K562 (cell line): ENCODE measurements around the gene SRSF6. TPM values are rescaled to one million over a fixed set of nuclear protein-coding genes. Genes with fewer than 3 reads are reported as not detected.

Source experiments
- ATAC-seq: fragments of 200-7000 bp; cut with Tn5 transposase; 3 replicates; pipeline ENCODE4 v1.9.1; 2020; ENCODE audit warnings: moderate library complexity
- BruUV-seq: library from RNA; stranded (reverse); fragments of 400-500 nt; replicated peaks from 2 replicates; lab custom pipeline; 2021; lab: Mats Ljungman, UMichigan
- CTCF ChIA-PET: fragments of 300-600 bp; formaldehyde crosslinking; extraction: SDS; loops from one replicate; lab custom pipeline; 2021; ENCODE audit warnings: low intra/inter-chr PET ratio; lab: Yijun Ruan, JAX
- POLR2A ChIA-PET: fragments of 300-600, 350-650 bp; sonication (Branson Sonifier 250); formaldehyde crosslinking; extraction: SDS; loops from one replicate; lab custom pipeline; 2021; ENCODE audit warnings: antibody characterized with exemption, inconsistent platforms; lab: Yijun Ruan, JAX
- DNase-seq, 4 experiments: peaks; one replicate each; pipeline versions ENCODE4 v3.0.0 to v3.0.0-alpha.2; 2011 to 2018; ENCODE audit warnings: low spot score in 3 of 4, mixed read lengths in 3 of 4; ENCODE audit errors: extremely low read depth in 1 of 4
- FAIRE-seq: peaks from 2 replicates; lab custom pipeline; 2011; peaks lifted over from hg19 to GRCh38; lab: Jason Lieb, UNC
- H2AFZ ChIP-seq: 2 replicates; pipeline ENCODE4 v1.6.0; 2011; ENCODE audit warnings: low read depth, low read length, control low read depth, inconsistent platforms
- H3K27ac ChIP-seq: fragments of 200-600 bp; 3 replicates; pipeline ENCODE4 v1.8.0; 2011; ENCODE audit warnings: low read depth, mild to moderate bottlenecking, control low read depth, inconsistent platforms, low read length, moderate library complexity, mixed read lengths; ENCODE audit errors: extremely low read depth
- H3K27me3 ChIP-seq, 2 experiments: fragments of 300-600 bp in 1 of 2; 2 replicates in 1 of 2; 3 replicates in 1 of 2; pipeline versions ENCODE4 v1.6.0 to v1.8.0; 2011; ENCODE audit warnings: inconsistent platforms in 2 of 2, low read length in 2 of 2, mild to moderate bottlenecking in 1 of 2, mixed read lengths in 1 of 2, moderate library complexity in 1 of 2; ENCODE audit not compliant: control insufficient read depth in 2 of 2, insufficient read depth in 2 of 2
- H3K36me3 ChIP-seq: fragments of 300-600 bp; 3 replicates; pipeline ENCODE4 v1.8.0; 2011; ENCODE audit warnings: mild to moderate bottlenecking, low read length, inconsistent platforms; ENCODE audit not compliant: control insufficient read depth, insufficient read depth
- H3K4me1 ChIP-seq, 2 experiments: fragments of 200-600 bp in 1 of 2; replicated peaks in 1 of 2; 2 replicates in 1 of 2; 3 replicates in 1 of 2; pipeline versions ENCODE4 v1.5.1 to v1.8.0; 2011; ENCODE audit warnings: inconsistent platforms in 2 of 2, low read length in 2 of 2, mild to moderate bottlenecking in 1 of 2, mixed read lengths in 1 of 2, moderate library complexity in 1 of 2; ENCODE audit not compliant: control insufficient read depth in 2 of 2, insufficient read depth in 2 of 2
- H3K4me2 ChIP-seq: 2 replicates; pipeline ENCODE4 v1.6.1; 2011; ENCODE audit warnings: low read length, control low read depth, inconsistent platforms, mixed read lengths; ENCODE audit not compliant: insufficient read depth
- H3K4me3 ChIP-seq: fragments of 200-600 bp; sonication (generic), shearing (Covaris generic); 2 replicates; pipeline ENCODE4 v1.5.1; 2016; ENCODE audit warnings: control low read depth, inconsistent platforms
- H3K79me2 ChIP-seq: fragments of 200-600 bp; 3 replicates; pipeline ENCODE4 v1.8.0; 2011; ENCODE audit warnings: low read length, inconsistent platforms; ENCODE audit not compliant: control insufficient read depth, insufficient read depth
- H3K9ac ChIP-seq, 2 experiments: 2 replicates each; pipeline versions ENCODE4 v1.6.0 to v1.6.1; 2011; ENCODE audit warnings: low read depth in 2 of 2, low read length in 2 of 2, control low read depth in 1 of 2, inconsistent platforms in 1 of 2, mild to moderate bottlenecking in 1 of 2, mixed read lengths in 1 of 2; ENCODE audit not compliant: insufficient read depth in 1 of 2
- H3K9me1 ChIP-seq: one replicate; pipeline ENCODE4 v1.6.0; 2011; ENCODE audit warnings: inconsistent platforms, mild to moderate bottlenecking, low read length, moderate library complexity; ENCODE audit not compliant: control insufficient read depth, insufficient read depth
- H3K9me3 ChIP-seq: replicated peaks from 2 replicates; pipeline ENCODE4 v1.5.1; 2011; ENCODE audit warnings: low read depth, low read length, inconsistent platforms; ENCODE audit not compliant: control insufficient read depth, insufficient read depth
- H4K20me1 ChIP-seq: replicated peaks from 2 replicates; pipeline ENCODE4 v1.6.1; 2011; ENCODE audit warnings: low read length, inconsistent platforms, mixed read lengths; ENCODE audit not compliant: control insufficient read depth, insufficient read depth
- BCOR ChIP-seq: fragments of 450-650 bp; IDR thresholded peaks from 2 replicates; pipeline ENCODE4 v1.6.1; 2016
- CEBPG ChIP-seq, 3 experiments: fragments of 200-800 bp in 1 of 3; sonication (Bioruptor generic) in 1 of 3; sonication (generic) in 1 of 3; formaldehyde crosslinking in 1 of 3; IDR thresholded peaks in 2 of 3; conservative IDR thresholded peaks in 1 of 3; 2 replicates each; pipeline versions ENCODE4 v1.6.1 to v1.8.0; 2016 to 2022; ENCODE audit warnings: missing compliant biosample characterization in 2 of 3, missing genetic modification characterization in 2 of 3, mild to moderate bottlenecking in 1 of 3, missing genetic modification reagents in 1 of 3
- ETV5 ChIP-seq: sonication (generic); formaldehyde crosslinking; IDR thresholded peaks from 2 replicates; pipeline ENCODE4 v1.4.0; 2020; ENCODE audit warnings: low read depth, mild to moderate bottlenecking, missing genetic modification reagents
- GABPB2 ChIP-seq: fragments of 250-450 bp; sonication (Bioruptor Pico); conservative IDR thresholded peaks from 2 replicates; pipeline ENCODE4 v1.5.1; 2021; ENCODE audit warnings: mild to moderate bottlenecking
- NR2C2 ChIP-seq, 2 experiments: fragments of 200-800 bp in 1 of 2; sonication (Bioruptor generic) in 1 of 2; sonication (generic) in 1 of 2; formaldehyde crosslinking in 1 of 2; IDR thresholded peaks; 2 replicates each; pipeline versions ENCODE4 v1.6.1 to v1.8.0; 2016 to 2022; ENCODE audit warnings: mild to moderate bottlenecking in 1 of 2, missing compliant biosample characterization in 1 of 2, missing genetic modification characterization in 1 of 2, missing genetic modification reagents in 1 of 2
- PURB ChIP-seq: sonication (generic); formaldehyde crosslinking; IDR thresholded peaks from 2 replicates; pipeline ENCODE4 v1.9.0; 2021; ENCODE audit warnings: low read depth, mild to moderate bottlenecking, missing genetic modification reagents
- STAT5A ChIP-seq: IDR thresholded peaks from 2 replicates; pipeline ENCODE4 v1.6.1; 2012; ENCODE audit warnings: low read length, inconsistent platforms, borderline replicate concordance
- TAF1 ChIP-seq: IDR thresholded peaks from 2 replicates; pipeline ENCODE4 v1.6.1; 2011; ENCODE audit warnings: mild to moderate bottlenecking, low read length, moderate library complexity; ENCODE audit not compliant: insufficient read depth, control insufficient read depth, severe bottlenecking; ENCODE audit errors: extremely low read depth
- ZNF197 ChIP-seq: fragments of 200-800 bp; sonication (Bioruptor generic); IDR thresholded peaks from 2 replicates; pipeline ENCODE4 v1.6.1; 2016; ENCODE audit warnings: low read depth, missing genetic modification characterization, missing compliant biosample characterization
- WGBS: fragments of 100-300 bp; shearing (Covaris generic); methylation state at CpG from one replicate; pipeline ENCODE4 v1.1.6; 2016; ENCODE audit warnings: low coverage, mixed read lengths; ENCODE audit not compliant: insufficient coverage; ENCODE audit errors: missing lambda C conversion rate; 5-methylcytosine and 5-hydroxymethylcytosine counted together
- in situ Hi-C: fragments of 300-500 bp; cut with MboI; formaldehyde crosslinking; loops from 4 replicates; pipeline ENCODE4 v1.15.0; 2018; ENCODE audit warnings: inconsistent platforms, mixed read lengths
- intact Hi-C: fragments of 100-400 bp; cut with micrococcal nuclease; formaldehyde crosslinking; loops from 2 replicates; pipeline ENCODE4 v1.14.2; 2022
- polyA plus RNA-seq, 8 experiments: library from polyadenylated mRNA; depleted of rRNA in 4 of 8; stranded (reverse) in 5 of 8; unstranded in 3 of 8; fragments of >200 nt; fragmentation: Nextera tagmentation in 2 of 8; fragmentation: Illumina TruSeq in 1 of 8; extraction: Ambion mirVana in 2 of 8; extraction: Trizol in 1 of 8; gene quantifications; 2 replicates each; pipeline versions ENCODE4 v1.2.1 to v1.2.3, GENCODE V29; 2011 to 2014; ENCODE audit warnings: inconsistent platforms in 1 of 8, missing spikeins in 1 of 8
- total RNA-seq, 7 experiments: library from RNA; depleted of rRNA in 6 of 7; stranded (reverse); fragments of >200 nt in 6 of 7; fragmentation: Illumina TruSeq in 2 of 7; extraction: Trizol in 2 of 7; gene quantifications; 2 replicates each; pipeline versions ENCODE4 v1.2.1 to v1.2.3, GENCODE V29; 2011 to 2021; ENCODE audit warnings: low replicate concordance in 1 of 7
- TF ChIP-seq, protein P1 (sequence below): sonication (generic); formaldehyde crosslinking; IDR thresholded peaks from 2 replicates; pipeline ENCODE4 v1.8.1; 2023; ENCODE audit warnings: mild to moderate bottlenecking, missing genetic modification reagents

The SRSF6 gene
- total and polyA plus RNA-seq, 9 of the 15 experiments (the other 6 are each of a cell fraction or from before 2014, with no cell fraction given), result 52.4 to 165 (median 117) TPM

DNA sequence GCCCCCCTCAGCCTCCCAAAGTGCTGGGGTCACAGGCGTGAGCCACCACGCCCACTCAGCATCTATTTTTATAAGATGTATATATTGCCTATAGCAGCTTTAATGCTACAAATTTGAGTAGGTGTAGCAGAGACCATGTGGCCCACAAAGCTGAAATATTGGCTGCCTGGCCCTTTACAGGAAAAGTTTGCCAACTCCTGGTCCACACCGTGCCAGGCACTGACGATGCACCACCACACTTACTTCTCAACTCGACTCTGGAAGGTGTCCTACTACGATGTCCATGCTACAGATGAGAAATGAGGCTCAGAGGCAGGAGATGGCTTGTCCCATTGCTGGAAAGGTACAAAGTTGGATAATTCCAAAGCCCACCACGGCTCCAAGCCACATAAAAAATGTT is 17.2 kb upstream of the SRSF6 start:
- in situ Hi-C loops, result no loop called here
- H3K4me2 ChIP-seq, result no peak overlapping the region
- POLR2A ChIA-PET, result no interaction called here
- WGBS, result 0% methylated on average over 7 of the region's 7 CpGs
- no peaks in the 10 kb centered on the region for H3K36me3 ChIP-seq
- no peak for DNase-seq
- H3K9me1 ChIP-seq, result no peaks in the 10 kb centered on the region
- H3K9me3 ChIP-seq, result no peaks in the 10 kb centered on the region
- peaks cover 5 to 11% of the 10 kb centered on the region in 2 experiments; a peak in 3 of 5 replicates for H3K27me3 ChIP-seq
- H4K20me1 ChIP-seq, result no peaks in the 10 kb centered on the region
- BruUV-seq, result no TSS peak
- no peak for ATAC-seq
- H3K27ac ChIP-seq, result no peak overlapping the region
- intact Hi-C loops, result loop anchor here (10.0 kb wide), 1 partner anchor 404 kb away; no protein-coding TSS in a partner anchor
- no peaks in the 10 kb centered on the region for H3K79me2 ChIP-seq
- H2AFZ ChIP-seq, result no peak overlapping the region
- no peak overlapping the region for H3K4me3 ChIP-seq
- H3K9ac ChIP-seq, result no peak overlapping the region
- no peaks in the 10 kb centered on the region; a peak in 2 of 5 replicates for H3K4me1 ChIP-seq
- TF ChIP-seq PURB (CRISPR knock-in tag), result no peak
- TF ChIP-seq CEBPG (CRISPR knock-in tag; IDR thresholded peaks at IDR 0.05), result no peak
- no peak for TF ChIP-seq CEBPG (tag; conservative IDR thresholded peaks at IDR 0.05 in 1 of 2, IDR thresholded peaks at IDR 0.05 in 1 of 2)
- no peak for TF ChIP-seq GABPB2 (CRISPR knock-in tag)
- TF ChIP-seq, protein P1, sequence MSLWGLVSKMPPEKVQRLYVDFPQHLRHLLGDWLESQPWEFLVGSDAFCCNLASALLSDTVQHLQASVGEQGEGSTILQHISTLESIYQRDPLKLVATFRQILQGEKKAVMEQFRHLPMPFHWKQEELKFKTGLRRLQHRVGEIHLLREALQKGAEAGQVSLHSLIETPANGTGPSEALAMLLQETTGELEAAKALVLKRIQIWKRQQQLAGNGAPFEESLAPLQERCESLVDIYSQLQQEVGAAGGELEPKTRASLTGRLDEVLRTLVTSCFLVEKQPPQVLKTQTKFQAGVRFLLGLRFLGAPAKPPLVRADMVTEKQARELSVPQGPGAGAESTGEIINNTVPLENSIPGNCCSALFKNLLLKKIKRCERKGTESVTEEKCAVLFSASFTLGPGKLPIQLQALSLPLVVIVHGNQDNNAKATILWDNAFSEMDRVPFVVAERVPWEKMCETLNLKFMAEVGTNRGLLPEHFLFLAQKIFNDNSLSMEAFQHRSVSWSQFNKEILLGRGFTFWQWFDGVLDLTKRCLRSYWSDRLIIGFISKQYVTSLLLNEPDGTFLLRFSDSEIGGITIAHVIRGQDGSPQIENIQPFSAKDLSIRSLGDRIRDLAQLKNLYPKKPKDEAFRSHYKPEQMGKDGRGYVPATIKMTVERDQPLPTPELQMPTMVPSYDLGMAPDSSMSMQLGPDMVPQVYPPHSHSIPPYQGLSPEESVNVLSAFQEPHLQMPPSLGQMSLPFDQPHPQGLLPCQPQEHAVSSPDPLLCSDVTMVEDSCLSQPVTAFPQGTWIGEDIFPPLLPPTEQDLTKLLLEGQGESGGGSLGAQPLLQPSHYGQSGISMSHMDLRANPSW, result no peak
- no peak for TF ChIP-seq STAT5A
- TF ChIP-seq TAF1, result no peak
- TF ChIP-seq BCOR, result no peak
- TF ChIP-seq ZNF197 (CRISPR knock-in tag), result no peak
- no peak for TF ChIP-seq NR2C2 (CRISPR knock-in tag; IDR thresholded peaks at IDR 0.05)
- no peak for TF ChIP-seq NR2C2 (tag; IDR thresholded peaks at IDR 0.05)
- no peak for TF ChIP-seq ETV5 (CRISPR knock-in tag)
- CTCF ChIA-PET, result no interaction called here
- FAIRE-seq, result no peak
